Left colon (tissue), 2 donors: ENCODE results near the gene THSD1. TPM values are rescaled to one million over a fixed set of nuclear protein-coding genes. Genes with fewer than 3 reads are reported as not detected.
"Not testable (repeated sequence)": the region's sequence is repeated elsewhere in the genome, so short reads cannot be mapped to it uniquely, and the experiment has no call there.

Experiments used
- ATAC-seq: fragments of 200-7000 bp; cut with Tn5 transposase; one replicate; pipeline ENCODE4 v1.9.1; 2020; ENCODE audit warnings: mild to moderate bottlenecking, moderate library complexity
- DNase-seq, 2 donors: peaks; one replicate each; pipeline ENCODE4 v3.0.0-alpha.2; 2020
- intact Hi-C, 2 donors: fragments of 100-400 bp; cut with DNase I in 1 of 2; cut with micrococcal nuclease in 1 of 2; formaldehyde crosslinking; loops; one replicate each; pipeline versions ENCODE4 v1.11.2 to v1.14.0; 2022; cut with DNase I, micrococcal nuclease
- total RNA-seq, 2 donors: library from RNA; stranded (reverse); fragmentation: NEBNext Ultra II Directional; extraction: Animal tissue kit (Norgen Biotek cat#: 25700); gene quantifications; one replicate each; pipeline ENCODE4 v1.2.1, GENCODE V29; 2021
- donor health status: DM: no; HTN: no; CAD: no.
- donor health status: DM: yes; HTN: yes; CAD: no.

THSD1 gene
- total RNA-seq, 2 donors from 2014 or later: 1.2 TPM

DNA sequence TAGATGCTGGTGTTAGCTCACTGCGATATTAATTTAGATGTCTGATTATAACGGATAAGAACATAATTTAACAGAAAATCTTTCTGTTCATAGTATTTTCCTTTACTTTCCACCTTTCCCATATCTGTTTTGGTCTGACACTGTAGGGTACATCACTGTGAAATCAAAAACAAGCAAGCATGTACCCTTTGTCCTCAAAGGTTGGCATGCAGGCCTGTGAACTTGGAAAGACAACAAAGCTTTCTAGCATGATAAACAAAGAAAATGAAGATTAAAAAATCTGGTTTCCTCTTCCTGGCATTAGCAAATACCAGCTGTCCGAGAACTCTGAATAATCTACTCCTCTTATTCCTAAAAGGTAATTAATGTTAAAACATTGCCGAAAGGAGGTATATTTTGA lies 31.6 kb downstream of the THSD1 start:
- DNase-seq (no peak), ATAC-seq (no peak)
- intact Hi-C loops: no loop called here

DNA sequence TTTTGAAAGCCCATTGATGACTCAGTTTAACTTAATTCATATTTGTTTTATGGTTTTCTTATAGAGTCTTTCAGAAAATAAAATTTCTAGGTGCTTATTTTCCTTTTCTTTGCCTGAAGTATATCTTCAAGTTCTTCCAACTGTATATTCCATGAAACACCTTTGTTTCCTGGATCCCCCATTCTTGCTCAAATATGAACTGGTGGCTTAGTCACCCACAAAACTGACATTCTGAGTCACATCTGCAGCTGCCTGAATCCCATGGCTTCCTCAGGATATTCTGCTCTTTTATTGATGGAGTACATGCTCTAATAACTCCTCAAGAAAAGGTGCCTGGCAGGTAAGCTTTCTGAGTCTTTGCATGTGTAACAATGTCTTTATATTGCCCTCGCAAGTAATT lies 32.7 kb downstream of the THSD1 start:
- DNase-seq, ATAC-seq, intact Hi-C loops: not testable (repeated sequence)

GRCh38 chr13:52371736-52372247 lies 34.2 kb downstream of the THSD1 start:
- intact Hi-C loops: no loop called here
- DNase-seq: no peak
- no peak for ATAC-seq

DNA sequence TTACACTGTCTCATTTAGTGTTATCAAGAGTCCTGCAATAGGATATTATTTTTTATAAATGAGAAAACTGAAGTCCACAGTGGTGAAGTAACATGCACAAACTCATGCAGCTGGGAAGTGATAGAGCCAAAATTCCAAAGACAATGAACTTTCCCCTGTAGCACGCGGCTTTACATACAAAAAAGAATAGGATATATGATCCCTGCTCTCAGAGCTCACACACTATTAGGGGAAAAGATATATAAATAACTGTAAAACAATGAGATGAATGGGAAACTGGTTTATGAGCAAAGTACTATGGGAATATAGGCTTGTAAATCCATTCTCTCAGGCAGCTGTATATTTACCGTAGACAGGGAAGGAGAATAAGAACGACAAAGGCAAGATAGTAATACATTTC lies 39.7 kb downstream of the THSD1 start:
- DNase-seq: no peak
- no peak for ATAC-seq
- intact Hi-C loops: no loop called here

DNA sequence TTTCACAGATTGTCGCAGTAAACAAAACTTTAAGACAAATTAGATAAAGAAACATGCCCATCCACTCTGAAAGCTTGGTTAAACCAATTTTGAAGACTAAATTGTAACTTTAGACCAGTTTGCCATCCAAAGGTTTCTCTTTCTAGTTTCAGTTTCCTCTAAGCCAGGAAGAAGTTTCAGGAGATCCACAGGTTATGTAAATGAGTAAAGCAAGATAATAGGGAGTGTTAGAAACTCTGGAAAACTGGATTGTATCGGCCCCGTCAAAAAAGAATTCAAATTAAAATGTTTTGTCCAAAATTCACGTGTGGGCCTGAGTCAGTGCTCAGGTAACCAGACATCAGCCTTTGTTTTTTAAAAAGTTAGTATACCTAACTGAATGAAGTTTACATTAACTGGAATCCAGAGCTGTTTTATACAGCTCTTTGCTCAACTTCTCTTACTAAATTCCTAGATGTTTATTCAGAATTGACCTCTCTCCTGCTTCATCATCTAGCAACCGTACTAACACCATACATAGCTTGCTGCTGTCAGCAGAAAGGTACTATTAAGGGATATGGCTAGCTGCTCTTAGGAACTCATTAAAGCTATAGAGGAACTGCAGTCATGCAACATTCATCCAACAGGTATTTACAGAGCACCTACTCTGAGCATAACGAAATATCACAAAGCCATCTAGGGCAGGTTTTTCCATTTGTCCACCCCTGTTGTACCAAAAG lies 43.6 kb downstream of the THSD1 start:
- not testable (repeated sequence) for ATAC-seq

DNA sequence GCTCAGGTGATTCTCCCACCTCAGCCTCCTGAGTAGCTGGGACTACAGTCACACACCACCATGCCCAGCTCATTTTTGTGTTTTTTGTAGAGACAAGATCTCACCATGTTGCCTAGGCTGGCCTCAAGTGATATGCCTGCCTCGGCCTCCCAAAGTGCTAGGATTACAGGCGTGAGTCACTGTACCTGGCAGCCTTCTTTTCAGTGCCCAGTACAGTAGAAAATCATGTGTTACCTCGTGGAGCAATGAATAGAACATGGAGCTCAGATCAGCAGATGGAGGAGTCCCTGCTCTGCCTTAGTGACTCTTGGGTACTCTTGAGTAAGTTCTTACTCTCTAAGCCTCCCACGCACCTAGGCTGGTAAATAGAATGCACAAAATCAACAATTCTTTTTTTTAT lies 44.7 kb downstream of the THSD1 start:
- ATAC-seq: no peak
- intact Hi-C loops: no loop called here
- no peak for DNase-seq

More for the DNA sequence above, 43.6 kb downstream of the THSD1 start:
- intact Hi-C loops, DNase-seq: not testable (repeated sequence)

GRCh38 chr13:52359534-52359933 lies 46.4 kb downstream of the THSD1 start:
- ATAC-seq (no peak), DNase-seq (no peak)
- intact Hi-C loops: no loop called here

DNA sequence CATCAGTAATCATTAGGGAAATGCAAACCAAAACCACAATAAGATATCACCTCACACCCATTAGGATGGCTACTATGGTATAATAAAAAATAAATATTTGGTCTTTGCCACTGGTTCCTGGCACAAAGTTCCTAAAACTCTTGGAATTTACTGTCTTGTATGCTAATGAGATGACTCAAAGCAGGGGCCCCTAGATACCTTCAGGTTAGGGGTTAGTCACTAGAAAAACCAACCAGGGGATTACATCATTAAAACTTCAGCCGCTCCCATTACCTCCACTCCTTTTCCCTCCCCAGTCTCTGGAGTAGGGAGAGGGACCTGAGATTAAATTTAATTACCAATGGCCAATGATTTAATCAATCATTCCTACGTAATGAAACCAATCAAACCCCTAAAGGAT lies 49.6 kb downstream of the THSD1 start:
- ATAC-seq (no peak), DNase-seq (no peak)
- intact Hi-C loops: no loop called here

DNA sequence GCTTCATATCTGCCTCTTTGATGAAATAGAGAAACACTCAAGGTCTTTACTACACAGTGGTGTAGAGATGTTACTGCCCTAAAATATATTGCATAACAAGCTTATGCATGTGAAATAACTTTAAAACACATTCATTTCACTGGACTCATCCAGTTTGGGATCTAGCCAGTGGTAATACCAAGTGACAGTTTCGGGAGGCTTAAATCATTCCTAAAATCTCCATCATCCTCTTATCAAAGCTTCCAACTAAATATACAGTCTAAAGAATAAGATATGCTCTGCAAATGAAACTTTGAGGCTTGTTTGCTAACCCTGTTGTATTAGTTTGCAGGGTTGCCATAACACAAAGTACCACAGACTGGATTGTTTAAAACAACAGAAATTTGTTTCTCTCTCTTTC lies 52.8 kb downstream of the THSD1 start:
- DNase-seq (no peak), ATAC-seq (no peak)
- intact Hi-C loops: no loop called here

DNA sequence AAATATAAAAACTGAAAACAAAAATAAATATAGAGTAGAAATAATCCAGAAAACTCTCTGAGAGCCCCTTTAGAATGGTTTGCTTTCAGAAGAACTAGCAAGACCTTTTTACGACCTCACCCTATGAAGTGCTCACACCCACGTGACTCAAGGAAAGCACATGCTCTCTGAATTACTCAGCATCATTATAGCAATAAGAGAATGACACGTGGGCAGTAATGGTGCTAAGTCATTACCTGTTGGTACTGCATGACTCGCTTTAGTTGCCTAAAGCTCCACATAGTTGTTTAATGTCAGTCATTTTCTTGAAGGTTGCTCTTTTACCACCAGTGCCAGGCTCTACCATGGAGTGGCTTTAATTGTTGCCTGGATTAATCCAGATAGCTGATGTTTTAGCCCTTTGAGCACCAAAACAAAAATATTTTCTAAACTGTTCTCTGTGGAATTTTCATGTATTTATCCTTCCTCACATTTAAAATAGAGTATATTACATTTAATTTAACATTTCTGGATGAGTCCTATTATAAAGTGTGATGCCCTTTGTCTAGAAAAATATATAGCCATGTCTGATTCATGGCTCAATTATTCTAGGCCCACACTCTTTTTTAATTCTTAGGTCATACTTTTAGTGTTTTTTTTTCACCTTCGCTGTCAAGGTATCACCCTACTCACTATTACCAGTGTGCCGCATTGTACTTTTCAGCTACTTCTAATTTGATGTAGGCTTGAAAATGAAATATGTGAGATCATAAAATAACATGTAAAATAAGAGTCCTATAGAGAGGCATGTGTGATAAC lies 56.8 kb downstream of the THSD1 start:
- intact Hi-C loops: no loop called here
- ATAC-seq (peak; percentile 82), DNase-seq (no peak)

GRCh38 chr13:52348071-52348470 lies 57.9 kb downstream of the THSD1 start:
- intact Hi-C loops: no loop called here
- DNase-seq (no peak), ATAC-seq (no peak)

DNA sequence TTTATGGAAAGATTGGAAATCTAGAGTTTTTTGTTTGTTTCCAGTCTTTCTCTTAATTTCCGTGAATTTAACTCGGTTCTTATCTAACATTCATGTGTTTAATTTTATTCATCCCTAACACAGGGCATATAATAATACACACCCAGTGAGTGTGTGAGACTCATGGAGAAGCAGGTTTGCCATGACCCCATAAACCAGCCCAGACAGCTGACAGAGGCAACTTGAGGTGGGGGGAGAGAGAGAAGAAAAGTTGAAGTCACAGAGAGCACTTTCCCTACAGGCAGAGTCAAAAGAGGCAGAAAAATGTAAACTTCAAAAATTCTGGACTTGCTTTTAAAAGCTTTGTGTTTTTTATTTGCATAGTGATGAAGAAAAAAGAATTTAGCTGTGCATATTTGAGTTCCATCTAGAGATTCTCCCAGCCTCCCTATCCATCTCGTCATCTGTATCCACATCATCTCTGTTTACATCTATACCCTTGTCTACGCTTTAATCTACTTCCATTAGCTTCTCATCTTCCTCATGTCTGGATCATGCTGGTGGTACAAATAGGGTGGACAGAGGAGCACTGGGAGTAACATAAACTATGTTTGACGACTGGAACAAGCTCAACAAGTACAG lies 60.2 kb downstream of the THSD1 start:
- no peak for DNase-seq
- intact Hi-C loops: no loop called here
- no peak for ATAC-seq

GRCh38 chr13:52345048-52345447 lies 60.9 kb downstream of the THSD1 start:
- ATAC-seq (no peak), DNase-seq (no peak)
- intact Hi-C loops: no loop called here

DNA sequence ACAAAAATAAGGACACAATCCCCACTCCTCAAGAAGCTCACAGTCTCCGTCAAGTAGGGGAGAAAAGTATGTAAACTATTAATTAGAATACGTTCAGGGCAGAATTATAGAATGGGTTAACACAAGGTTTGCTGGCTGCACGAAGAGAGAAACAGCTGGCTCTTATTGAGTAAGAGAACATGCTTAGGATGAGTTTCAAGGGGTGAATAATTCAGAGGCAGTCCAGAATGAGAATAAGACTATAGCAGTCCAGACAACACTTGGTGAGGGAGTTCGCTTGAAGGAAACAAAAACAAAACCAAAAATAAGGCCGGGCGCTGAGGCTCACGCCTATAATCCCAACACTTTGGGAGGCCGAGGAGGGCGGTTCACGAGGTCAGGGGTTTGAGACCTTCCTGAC lies 61.9 kb downstream of the THSD1 start:
- ATAC-seq (no peak), DNase-seq (no peak)
- intact Hi-C loops: no loop called here

- ATAC-seq, intact Hi-C loops, DNase-seq: not testable (repeated sequence)
Measured at GRCh38 chr13:52342203-52342602, 63.8 kb downstream of the THSD1 start.

DNA sequence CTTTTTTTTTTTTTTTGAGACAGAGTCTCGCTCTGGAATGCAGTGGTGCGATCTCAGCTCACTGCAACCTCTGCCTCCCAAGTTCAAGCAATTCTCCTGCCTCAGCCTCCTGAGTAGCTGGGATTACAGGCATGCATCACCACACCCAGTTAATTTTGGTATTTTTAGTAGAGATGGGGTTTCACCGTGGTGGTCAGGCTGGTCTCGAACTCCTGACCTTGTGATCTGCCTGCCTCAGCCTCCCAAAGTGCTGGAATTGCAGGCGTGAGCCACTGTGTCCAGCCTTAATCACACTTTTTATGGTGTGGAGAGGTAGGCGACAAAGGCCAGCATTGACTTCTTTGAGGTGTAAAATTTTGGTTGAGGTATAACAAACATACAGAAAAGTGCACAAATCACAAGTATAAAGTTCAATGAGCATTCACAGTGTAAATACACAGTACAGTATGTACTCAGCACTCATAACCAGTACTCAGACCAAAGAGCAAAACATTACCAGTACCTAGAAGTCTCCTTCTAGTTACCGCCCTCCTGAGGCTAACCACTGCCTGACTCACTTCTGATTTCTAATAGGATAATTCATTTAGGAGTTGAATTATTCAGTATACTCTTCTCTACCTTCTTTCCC lies 68.0 kb downstream of the THSD1 start:
- not testable (repeated sequence) for DNase-seq
- ATAC-seq: peak; percentile 82

DNA sequence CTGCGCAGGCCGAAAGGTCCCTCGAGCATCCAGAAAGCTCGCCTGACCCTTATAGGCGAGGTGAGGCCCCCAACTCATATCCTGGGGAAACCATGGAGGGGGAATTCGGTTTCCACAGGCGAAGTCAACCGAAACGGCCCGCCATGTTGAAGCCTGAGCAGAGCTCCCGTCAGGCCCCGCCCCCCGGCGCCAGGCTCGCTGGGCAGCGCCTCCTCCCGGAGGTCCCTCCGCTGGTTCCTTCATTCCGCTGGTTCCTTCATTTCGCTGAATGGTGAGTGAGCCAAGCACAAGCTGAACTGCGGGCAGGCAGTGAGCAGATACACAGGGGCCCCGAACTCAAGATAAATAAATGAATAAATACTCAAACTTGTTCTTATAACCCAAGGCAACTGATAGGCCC lies 71.9 kb downstream of the THSD1 start:
- ATAC-seq, DNase-seq, intact Hi-C loops: not testable (repeated sequence)

More for the DNA sequence above, 68.0 kb downstream of the THSD1 start:
- intact Hi-C loops: not testable (repeated sequence)

GRCh38 chr13:52331844-52332243 lies 74.1 kb downstream of the THSD1 start:
- intact Hi-C loops: not testable (repeated sequence)

More at GRCh38 chr13:52331844-52332243, 74.1 kb downstream of the THSD1 start:
- DNase-seq, ATAC-seq: not testable (repeated sequence)
